ENCODE measurements around the gene EPM2A. TPM values are rescaled to one million over a fixed set of nuclear protein-coding genes. Genes with fewer than 3 reads are reported as not detected.

EPM2A gene
- 10.0 TPM for total RNA-seq
- 9.3 TPM for polyA plus RNA-seq
- long read RNA-seq, donor 1, result 0 reads
- long read RNA-seq, donor 2, result 0 reads
- long read RNA-seq, donor 3, full-length matches to known transcripts, result 4 of 4 reads
- long read RNA-seq, donor 3, partial matches to known transcripts, result 0 of 4 reads
- long read RNA-seq, donor 3, other reads (novel, unspliced or antisense), result 0 of 4 reads
- long read RNA-seq, donor 4, full-length matches to known transcripts, result 1 of 1 reads
- long read RNA-seq, donor 4, partial matches to known transcripts, result 0 of 1 reads
- long read RNA-seq, donor 4, other reads (novel, unspliced or antisense), result 0 of 1 reads
- long read RNA-seq, donor 5, full-length matches to known transcripts, result 7 of 7 reads
- long read RNA-seq, donor 5, partial matches to known transcripts, result 0 of 7 reads
- long read RNA-seq, donor 5, other reads (novel, unspliced or antisense), result 0 of 7 reads
- long read RNA-seq, donor 6, full-length matches to known transcripts, result 9 of 9 reads
- long read RNA-seq, donor 6, partial matches to known transcripts, result 0 of 9 reads
- long read RNA-seq, donor 6, other reads (novel, unspliced or antisense), result 0 of 9 reads
- long read RNA-seq, donor 7, partial matches to known transcripts, result 0 of 3 reads
- long read RNA-seq, donor 7, other reads (novel, unspliced or antisense), result 0 of 3 reads
- long read RNA-seq, donor 8, full-length matches to known transcripts, result 1 of 1 reads
- long read RNA-seq, donor 8, partial matches to known transcripts, result 0 of 1 reads
- long read RNA-seq, donor 8, other reads (novel, unspliced or antisense), result 0 of 1 reads
- long read RNA-seq, donor 9, full-length matches to known transcripts, result 4 of 4 reads
- long read RNA-seq, donor 9, partial matches to known transcripts, result 0 of 4 reads
- long read RNA-seq, donor 9, other reads (novel, unspliced or antisense), result 0 of 4 reads
- long read RNA-seq, donor 10, full-length matches to known transcripts, result 8 of 8 reads
- long read RNA-seq, donor 10, partial matches to known transcripts, result 0 of 8 reads
- long read RNA-seq, donor 10, other reads (novel, unspliced or antisense), result 0 of 8 reads

GRCh38 chr6:145735356-145736165 lies at the start of gene EPM2A:
Gene EPM2A (minus strand): TSS chr6:145735520. CDS start chr6:145735498, 22 bp downstream.
- H3K4me3 ChIP-seq (ENCODE audit: low read length in 2 of 2), result peak within 1 kb of the TSS; percentile 66 to 83
- no peaks in the 10 kb centered on the region for H3K36me3 ChIP-seq (ENCODE audit: control insufficient read depth in 2 of 2, insufficient read depth in 2 of 2, low read length in 1 of 2)
- under 1% methylated on average over 69 of the region's 69 CpGs for WGBS
- H3K27ac ChIP-seq (ENCODE audit: low read depth in 1 of 2, low read length in 1 of 2), result peak within 1 kb of the TSS; percentile 98 to 100
- DNase-seq (ENCODE audit: low read depth in 6 of 9, low spot score in 9 of 9), result peak; percentile 45 to 89 (median 71)
- H3K4me1 ChIP-seq (ENCODE audit: control insufficient read depth in 2 of 2, insufficient read depth in 2 of 2, low read length in 2 of 2), result peaks cover 0 to 4% of the 10 kb centered on the region in 2 donors
- H3K27me3 ChIP-seq (ENCODE audit: control insufficient read depth in 2 of 2, insufficient read depth in 1 of 2, low read length in 1 of 2), result no peaks in the 10 kb centered on the region
- no peaks in the 10 kb centered on the region for H3K9me3 ChIP-seq (ENCODE audit: control insufficient read depth in 2 of 2, insufficient read depth in 1 of 2, low read length in 1 of 2)

DNA sequence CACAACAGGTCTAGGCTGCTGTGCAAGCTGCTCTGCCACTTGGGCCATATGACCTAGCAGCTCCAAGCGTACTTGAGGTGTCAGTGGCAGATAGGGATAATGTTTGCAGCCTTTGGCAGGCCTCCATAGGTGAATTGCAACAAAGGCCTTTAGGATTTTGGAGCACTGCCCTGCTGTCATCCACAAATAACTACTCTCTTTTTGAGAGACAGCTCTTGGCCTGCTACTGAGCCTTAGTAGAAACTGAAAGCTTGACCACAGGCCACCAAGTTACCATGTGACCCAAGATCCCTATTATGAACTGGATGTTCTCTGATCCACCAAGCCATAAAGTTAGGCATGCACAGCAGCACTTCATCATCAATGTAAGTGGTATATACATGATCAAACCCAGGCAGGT lies 49.4 kb upstream of the EPM2A start:
- H3K4me1 ChIP-seq (ENCODE audit: control insufficient read depth in 2 of 2, insufficient read depth in 2 of 2, low read length in 2 of 2), result no peaks in the 10 kb centered on the region
- DNase-seq (ENCODE audit: low read depth in 6 of 9, low spot score in 9 of 9), result no peak
- no peaks in the 10 kb centered on the region for H3K36me3 ChIP-seq (ENCODE audit: control insufficient read depth in 2 of 2, insufficient read depth in 2 of 2, low read length in 1 of 2)
- no peaks in the 10 kb centered on the region for H3K9me3 ChIP-seq (ENCODE audit: control insufficient read depth in 2 of 2, insufficient read depth in 1 of 2, low read length in 1 of 2)
- no peaks in the 10 kb centered on the region for H3K27me3 ChIP-seq (ENCODE audit: control insufficient read depth in 2 of 2, insufficient read depth in 1 of 2, low read length in 1 of 2)
- WGBS, result 90% methylated on average over 1 of the region's 1 CpG
- no peak overlapping the region for H3K27ac ChIP-seq (ENCODE audit: low read depth in 1 of 2, low read length in 1 of 2)
- H3K4me3 ChIP-seq (ENCODE audit: low read length in 2 of 2), result no peak overlapping the region

DNA sequence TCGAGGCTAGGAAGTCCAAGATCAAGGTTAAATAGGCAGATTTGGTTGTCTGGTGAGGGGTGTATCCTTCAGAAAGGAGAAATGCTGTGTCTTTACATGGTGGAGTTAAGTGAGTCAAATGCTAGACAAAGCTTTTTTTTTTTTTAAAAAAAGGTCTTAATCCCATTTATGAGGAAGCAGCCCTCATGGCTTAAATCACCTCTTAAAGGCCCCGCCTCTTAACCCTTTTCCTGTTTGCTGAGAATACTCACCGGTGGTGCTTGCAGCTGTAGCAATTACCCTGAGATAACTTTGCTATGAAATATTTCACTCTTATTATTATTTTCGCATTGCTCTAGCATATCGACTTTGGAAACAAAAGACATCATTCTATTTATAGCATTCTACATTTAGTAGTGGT lies 48.5 kb upstream of the EPM2A start:
- Histone ChIP-seq H3K9me3 (ENCODE audit: control insufficient read depth in 2 of 2, insufficient read depth in 1 of 2, low read length in 1 of 2) (no peaks in the 10 kb centered on the region), H3K4me1 (ENCODE audit: control insufficient read depth in 2 of 2, insufficient read depth in 2 of 2, low read length in 2 of 2) (no peaks in the 10 kb centered on the region), H3K4me3 (ENCODE audit: low read length in 2 of 2) (no peak overlapping the region), H3K36me3 (ENCODE audit: control insufficient read depth in 2 of 2, insufficient read depth in 2 of 2, low read length in 1 of 2) (no peaks in the 10 kb centered on the region), H3K27ac (ENCODE audit: low read depth in 1 of 2, low read length in 1 of 2) (no peak overlapping the region), H3K27me3 (ENCODE audit: control insufficient read depth in 2 of 2, insufficient read depth in 1 of 2, low read length in 1 of 2) (no peaks in the 10 kb centered on the region)
- 59% methylated on average over 5 of the region's 5 CpGs for WGBS
- DNase-seq (ENCODE audit: low read depth in 6 of 9, low spot score in 9 of 9), result peak in 1 of 9 donors; percentile 21

DNA sequence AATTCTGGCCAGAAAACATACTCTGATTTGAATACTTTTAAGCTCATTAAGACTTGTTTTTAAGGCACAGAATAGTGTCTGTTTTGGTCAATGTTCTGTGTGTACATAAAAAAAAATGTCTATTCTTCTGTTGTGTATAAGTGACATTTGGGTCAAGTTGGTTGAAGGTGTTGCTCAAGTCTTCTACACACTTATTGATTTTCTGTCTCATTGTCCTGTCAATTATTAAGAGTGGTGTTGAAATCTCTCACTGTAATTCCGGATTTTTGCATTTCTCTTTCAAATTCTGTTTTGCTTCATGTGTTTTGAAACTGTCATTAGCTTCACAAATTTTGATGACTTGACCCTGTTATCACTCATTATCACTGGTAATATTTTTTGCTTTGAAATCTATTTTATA lies 37.5 kb upstream of the EPM2A start:
- DNase-seq (ENCODE audit: low read depth in 6 of 9, low spot score in 9 of 9), result no peak
- 89% methylated on average over 1 of the region's 1 CpG for WGBS
- H3K4me1 ChIP-seq (ENCODE audit: control insufficient read depth in 2 of 2, insufficient read depth in 2 of 2, low read length in 2 of 2), result no peaks in the 10 kb centered on the region
- H3K4me3 ChIP-seq (ENCODE audit: low read length in 2 of 2), result no peak overlapping the region
- H3K27me3 ChIP-seq (ENCODE audit: control insufficient read depth in 2 of 2, insufficient read depth in 1 of 2, low read length in 1 of 2), result no peaks in the 10 kb centered on the region
- H3K36me3 ChIP-seq (ENCODE audit: control insufficient read depth in 2 of 2, insufficient read depth in 2 of 2, low read length in 1 of 2), result no peaks in the 10 kb centered on the region
- no peak overlapping the region for H3K27ac ChIP-seq (ENCODE audit: low read depth in 1 of 2, low read length in 1 of 2)
- no peaks in the 10 kb centered on the region for H3K9me3 ChIP-seq (ENCODE audit: control insufficient read depth in 2 of 2, insufficient read depth in 1 of 2, low read length in 1 of 2)

DNA sequence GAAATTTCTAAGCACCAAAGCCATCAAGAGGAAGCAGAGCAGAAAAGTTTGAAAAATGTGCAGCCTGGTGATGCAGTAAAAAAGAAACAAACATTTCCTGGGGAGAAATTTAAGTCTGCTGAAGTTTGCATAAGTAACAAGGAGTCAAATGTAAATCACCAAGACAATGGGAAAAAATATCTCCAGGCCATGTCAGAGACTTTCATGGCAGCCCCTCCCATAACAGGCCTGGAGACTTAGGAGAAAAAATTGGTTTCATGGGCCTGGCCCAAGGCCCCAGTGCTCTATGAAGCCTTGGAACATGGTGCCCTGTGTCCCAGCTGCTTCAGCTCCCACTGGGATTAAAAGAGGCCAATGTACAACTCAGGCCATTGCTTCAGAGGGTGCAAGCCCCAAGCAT lies 30.1 kb upstream of the EPM2A start:
- DNase-seq (ENCODE audit: low read depth in 6 of 9, low spot score in 9 of 9), result no peak
- Histone ChIP-seq H3K9me3 (ENCODE audit: control insufficient read depth in 2 of 2, insufficient read depth in 1 of 2, low read length in 1 of 2) (no peaks in the 10 kb centered on the region), H3K36me3 (ENCODE audit: control insufficient read depth in 2 of 2, insufficient read depth in 2 of 2, low read length in 1 of 2) (no peaks in the 10 kb centered on the region), H3K27me3 (ENCODE audit: control insufficient read depth in 2 of 2, insufficient read depth in 1 of 2, low read length in 1 of 2) (no peaks in the 10 kb centered on the region), H3K4me1 (ENCODE audit: control insufficient read depth in 2 of 2, insufficient read depth in 2 of 2, low read length in 2 of 2) (no peaks in the 10 kb centered on the region), H3K4me3 (ENCODE audit: low read length in 2 of 2) (no peak overlapping the region), H3K27ac (ENCODE audit: low read depth in 1 of 2, low read length in 1 of 2) (no peak overlapping the region)

DNA sequence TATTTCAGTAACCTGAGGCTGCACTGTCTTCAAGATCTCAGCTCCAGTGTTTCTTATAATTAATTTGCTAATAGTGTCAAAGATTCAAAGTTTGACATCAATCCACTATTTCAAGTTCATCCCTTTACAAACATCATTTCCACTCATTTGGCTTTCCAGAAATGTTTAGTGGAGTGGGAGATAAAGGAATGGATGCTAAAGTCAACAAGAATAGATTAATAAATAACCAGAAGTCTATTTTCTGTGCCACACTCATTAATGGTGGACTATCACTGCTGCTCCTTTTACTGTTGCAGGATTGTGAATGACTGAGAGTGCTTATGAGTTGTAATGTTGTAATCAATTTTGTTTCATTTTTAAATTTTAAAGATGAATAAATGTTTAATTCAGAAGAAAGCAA lies 28.4 kb upstream of the EPM2A start:
- DNase-seq (ENCODE audit: low read depth in 6 of 9, low spot score in 9 of 9), result no peak
- no peak overlapping the region for H3K27ac ChIP-seq (ENCODE audit: low read depth in 1 of 2, low read length in 1 of 2)
- H3K36me3 ChIP-seq (ENCODE audit: control insufficient read depth in 2 of 2, insufficient read depth in 2 of 2, low read length in 1 of 2), result no peaks in the 10 kb centered on the region
- no peaks in the 10 kb centered on the region for H3K9me3 ChIP-seq (ENCODE audit: control insufficient read depth in 2 of 2, insufficient read depth in 1 of 2, low read length in 1 of 2)
- H3K27me3 ChIP-seq (ENCODE audit: control insufficient read depth in 2 of 2, insufficient read depth in 1 of 2, low read length in 1 of 2), result no peaks in the 10 kb centered on the region
- H3K4me1 ChIP-seq (ENCODE audit: control insufficient read depth in 2 of 2, insufficient read depth in 2 of 2, low read length in 2 of 2), result no peaks in the 10 kb centered on the region
- no peak overlapping the region for H3K4me3 ChIP-seq (ENCODE audit: low read length in 2 of 2)

DNA sequence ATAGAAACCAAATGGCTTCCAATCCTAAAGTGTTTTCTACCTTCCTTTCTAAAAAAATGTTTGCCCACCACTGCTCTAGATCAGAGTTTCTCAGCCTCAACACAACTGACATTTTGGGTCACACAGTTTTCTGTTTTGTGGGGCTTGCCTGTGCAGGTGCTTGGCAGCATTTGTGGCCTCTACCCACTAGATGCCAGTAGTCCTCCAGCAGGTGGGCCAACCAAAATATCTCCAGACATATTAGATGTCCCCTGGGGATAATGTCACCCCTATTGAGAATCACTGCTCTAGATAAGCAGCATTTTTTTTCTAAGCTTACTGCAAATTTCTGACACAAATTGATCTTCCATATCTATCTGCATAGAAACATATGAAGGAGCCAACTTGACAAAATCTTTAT lies 26.3 kb upstream of the EPM2A start:
- no peaks in the 10 kb centered on the region for H3K9me3 ChIP-seq (ENCODE audit: control insufficient read depth in 2 of 2, insufficient read depth in 1 of 2, low read length in 1 of 2)
- H3K4me1 ChIP-seq (ENCODE audit: control insufficient read depth in 2 of 2, insufficient read depth in 2 of 2, low read length in 2 of 2), result no peaks in the 10 kb centered on the region

DNA sequence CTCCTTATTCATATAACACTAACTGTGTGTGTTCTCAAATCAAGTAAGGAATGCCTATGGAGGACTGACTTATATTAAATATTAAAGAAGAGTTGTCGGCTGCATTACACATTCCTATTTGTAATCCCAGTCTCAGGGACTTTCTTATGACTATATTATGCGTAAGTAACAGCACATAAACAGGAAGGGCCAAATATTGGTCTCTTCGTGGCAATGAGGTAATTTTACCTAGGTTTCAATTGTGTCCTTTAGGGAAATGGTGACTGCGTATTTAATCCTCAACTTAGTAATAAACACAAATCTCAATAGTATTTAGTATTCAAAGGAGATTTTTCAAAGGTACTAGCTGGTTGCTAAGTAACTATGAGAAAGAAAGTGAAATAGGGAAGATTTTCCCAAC lies 22.8 kb upstream of the EPM2A start:
- no peak overlapping the region for H3K4me3 ChIP-seq (ENCODE audit: low read length in 2 of 2)
- H3K36me3 ChIP-seq (ENCODE audit: control insufficient read depth in 2 of 2, insufficient read depth in 2 of 2, low read length in 1 of 2), result no peaks in the 10 kb centered on the region
- no peaks in the 10 kb centered on the region for H3K4me1 ChIP-seq (ENCODE audit: control insufficient read depth in 2 of 2, insufficient read depth in 2 of 2, low read length in 2 of 2)
- DNase-seq (ENCODE audit: low read depth in 6 of 9, low spot score in 9 of 9), result no peak
- no peaks in the 10 kb centered on the region for H3K27me3 ChIP-seq (ENCODE audit: control insufficient read depth in 2 of 2, insufficient read depth in 1 of 2, low read length in 1 of 2)
- H3K9me3 ChIP-seq (ENCODE audit: control insufficient read depth in 2 of 2, insufficient read depth in 1 of 2, low read length in 1 of 2), result no peaks in the 10 kb centered on the region
- no peak overlapping the region for H3K27ac ChIP-seq (ENCODE audit: low read depth in 1 of 2, low read length in 1 of 2)
- 97% methylated on average over 4 of the region's 4 CpGs for WGBS

More for the DNA sequence above, 26.3 kb upstream of the EPM2A start:
- H3K36me3 ChIP-seq (ENCODE audit: control insufficient read depth in 2 of 2, insufficient read depth in 2 of 2, low read length in 1 of 2), result no peaks in the 10 kb centered on the region
- H3K27me3 ChIP-seq (ENCODE audit: control insufficient read depth in 2 of 2, insufficient read depth in 1 of 2, low read length in 1 of 2), result no peaks in the 10 kb centered on the region
- no peak overlapping the region for H3K4me3 ChIP-seq (ENCODE audit: low read length in 2 of 2)
- no peak overlapping the region for H3K27ac ChIP-seq (ENCODE audit: low read depth in 1 of 2, low read length in 1 of 2)
- peak in 1 of 9 donors; percentile 7 for DNase-seq (ENCODE audit: low read depth in 6 of 9, low spot score in 9 of 9)

Measured in thymus (tissue), 14 donors.